Activated CD4-positive, CD25-positive, alpha-beta regulatory T cell treated with anti-CD3 and anti-CD28 coated beads, Interleukin-2, amount 50 U/mL, for 72 hours (primary cell): ENCODE results near the gene PTPN6.
A peak's percentile ranks its signal among the peaks of the same experiment; 100 is the strongest.
"Not testable (repeated sequence)": the region's sequence is repeated elsewhere in the genome, so short reads cannot be mapped to it uniquely, and the experiment has no call there.

Experiments used
- DNase-seq: peaks from one replicate; pipeline ENCODE4 v3.0.0; 2021

PTPN6 gene

GRCh38 chr12:6950811-6951540, at the start of gene PTPN6:
TSS of gene PTPN6 (plus strand) at chr12:6951356. CDS start at chr12:6951513, 157 bp downstream.
- peak; percentile 51 for DNase-seq

- no peak for DNase-seq
Observed at GRCh38 chr12:6902448-6902847, 48.7 kb upstream of the PTPN6 start.

- no peak for DNase-seq
Observed at GRCh38 chr12:6903722-6904121, 47.4 kb upstream of the PTPN6 start.

- peak; percentile 96 for DNase-seq
Observed at GRCh38 chr12:6904280-6905276, 46.6 kb upstream of the PTPN6 start, which contains the start of gene LRRC23. TSS of gene LRRC23 (plus strand) at chr12:6904822. CDS start at chr12:6905634, 812 bp downstream.

- no peak for DNase-seq
Observed at GRCh38 chr12:6905414-6906040, 45.6 kb upstream of the PTPN6 start.

- DNase-seq, result not testable (repeated sequence)
Observed at GRCh38 chr12:6908141-6908540, 43.0 kb upstream of the PTPN6 start.

GRCh38 chr12:6909421-6910145, 41.6 kb upstream of the PTPN6 start:
- DNase-seq, result no peak

GRCh38 chr12:6912164-6912935, 38.8 kb upstream of the PTPN6 start:
- no peak for DNase-seq

- DNase-seq, result peak; percentile 82
Observed at GRCh38 chr12:6914246-6914946, 36.8 kb upstream of the PTPN6 start, which contains the start of gene ENO2. TSS of gene ENO2 (plus strand) at chr12:6914580. CDS start at chr12:6915833, 1,253 bp downstream.

GRCh38 chr12:6914947-6915788, 36.0 kb upstream of the PTPN6 start:
- DNase-seq, result no peak

GRCh38 chr12:6915789-6916285, 35.3 kb upstream of the PTPN6 start:
- no peak for DNase-seq

- no peak for DNase-seq
Observed at GRCh38 chr12:6916426-6917200, 34.5 kb upstream of the PTPN6 start.

GRCh38 chr12:6917491-6918231, 33.5 kb upstream of the PTPN6 start:
- DNase-seq, result no peak

- DNase-seq, result no peak
Observed at GRCh38 chr12:6919588-6919987, 31.6 kb upstream of the PTPN6 start.

- no peak for DNase-seq
Observed at GRCh38 chr12:6921539-6921938, 29.6 kb upstream of the PTPN6 start.

- no peak for DNase-seq
Observed at GRCh38 chr12:6921996-6922946, 28.9 kb upstream of the PTPN6 start.
